GM19238 (cell line): ENCODE data around the gene CIDEA.
A peak's percentile ranks its signal among the peaks of the same experiment; 100 is the strongest.

Experiments used
- DNase-seq: peaks from one replicate; pipeline ENCODE4 v3.0.0; 2011; ENCODE audit warnings: low spot score; ENCODE audit not compliant: insufficient read length

Gene CIDEA

DNA sequence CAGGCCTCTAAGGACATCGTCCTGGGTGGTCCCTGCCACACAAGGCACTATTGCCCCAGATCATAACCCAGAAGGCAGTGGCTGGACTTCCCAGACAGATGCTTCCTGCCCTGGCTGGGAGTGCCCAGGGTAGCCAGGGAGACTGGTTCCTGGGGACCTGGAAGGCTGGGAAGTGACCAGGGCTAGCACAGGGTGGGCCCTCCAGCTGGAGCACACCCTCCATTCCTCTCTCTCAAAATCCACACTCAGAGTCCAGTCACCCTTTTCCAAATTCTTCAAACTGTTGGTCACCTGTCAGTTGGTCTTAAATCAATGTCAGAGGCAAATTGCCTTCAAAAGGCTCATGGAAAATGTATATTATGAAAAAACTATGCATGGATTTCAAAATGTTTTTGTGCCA lies 42.3 kb downstream of the CIDEA start:
- DNase-seq = no peak

DNA sequence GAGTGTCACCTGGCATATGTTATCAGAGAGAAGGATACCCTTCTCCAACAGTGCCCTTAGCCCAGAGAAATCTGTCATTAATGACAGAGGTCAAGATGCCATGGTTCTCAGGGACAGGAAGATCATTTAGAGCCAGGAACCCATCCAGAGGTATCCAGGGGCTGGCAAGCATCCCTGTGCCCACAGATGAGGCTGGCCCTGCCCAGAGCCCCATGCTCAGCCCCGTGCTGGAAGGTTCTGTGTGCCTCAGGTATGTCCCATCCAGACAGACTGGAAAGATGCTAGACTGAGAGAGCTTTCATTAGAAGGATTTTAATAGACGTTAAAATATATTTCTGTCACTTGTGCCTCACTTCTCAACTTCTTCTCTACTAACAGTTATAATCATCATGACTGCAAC lies 45.7 kb downstream of the CIDEA start:
- DNase-seq = no peak

DNA sequence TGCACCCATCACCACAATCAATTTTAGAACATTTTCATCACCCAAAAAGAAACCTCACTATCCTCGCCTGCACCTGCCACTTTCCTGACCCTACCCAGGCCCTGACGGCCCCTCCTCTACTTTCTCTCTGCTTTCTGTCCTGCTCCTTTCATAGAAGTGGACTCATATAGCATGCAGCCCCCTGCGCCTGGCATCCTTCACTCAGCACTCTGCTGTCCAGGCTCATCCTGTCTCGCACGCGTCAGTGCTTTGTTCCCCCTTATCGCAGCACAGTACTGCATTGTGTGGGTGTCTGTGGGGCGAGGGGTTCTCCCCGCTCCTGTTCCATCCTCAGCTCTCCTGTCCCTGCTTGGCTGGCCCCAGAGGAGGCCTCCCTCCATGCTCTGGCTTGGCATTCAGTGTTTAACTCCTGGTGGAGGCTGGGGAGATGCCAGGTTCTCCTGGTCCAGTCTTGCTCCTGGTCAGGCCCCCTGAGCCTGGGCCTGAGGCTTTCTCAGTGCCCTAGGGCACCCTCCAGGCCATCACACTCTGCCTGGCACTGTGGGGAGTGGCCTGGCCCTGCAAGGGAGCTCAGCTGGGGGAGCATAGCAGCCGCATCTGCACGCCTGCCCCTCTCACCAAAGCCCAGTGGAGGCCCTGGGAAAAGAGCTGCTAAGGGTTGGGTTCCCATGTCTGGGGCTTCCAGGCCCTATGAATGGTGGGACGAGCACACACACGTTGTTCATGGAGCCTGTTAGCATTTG lies 47.3 kb downstream of the CIDEA start:
- DNase-seq = no peak

DNA sequence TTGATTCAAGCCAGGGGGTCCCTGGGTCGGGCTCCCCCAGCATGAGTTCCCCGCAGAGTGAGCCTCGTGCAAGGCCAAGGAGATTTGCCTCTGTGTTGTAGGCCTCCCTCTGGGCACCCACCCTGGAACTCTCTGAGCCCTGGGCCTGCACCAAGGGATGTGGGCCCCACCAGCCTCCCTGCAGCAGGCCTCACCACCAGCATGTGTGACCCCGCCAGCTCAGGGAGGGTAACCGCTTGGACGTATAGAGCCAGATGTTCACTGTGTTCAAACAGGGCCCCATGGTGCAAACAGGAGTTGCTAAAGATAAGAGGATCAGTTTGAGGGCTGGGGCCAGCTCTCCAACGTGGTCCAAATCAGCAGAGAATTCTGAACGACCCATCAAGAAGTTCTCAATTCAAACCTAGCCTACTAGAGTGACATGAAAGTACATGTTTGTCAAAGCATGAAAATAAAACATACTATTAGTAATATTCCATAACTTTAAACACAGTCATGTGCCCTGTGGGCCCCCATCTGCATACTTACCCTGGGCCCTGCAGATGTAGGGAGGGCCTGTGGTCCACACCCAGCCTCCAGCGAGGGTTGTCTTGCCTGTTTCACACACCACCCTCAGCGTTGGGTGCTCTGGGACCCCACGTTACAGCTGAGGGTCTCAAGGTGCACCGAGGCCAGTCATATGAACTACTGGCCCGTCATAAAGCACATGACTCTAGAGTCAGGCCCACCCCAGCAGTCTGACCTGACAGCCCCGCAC lies 48.4 kb downstream of the CIDEA start:
- no peak for DNase-seq

DNA sequence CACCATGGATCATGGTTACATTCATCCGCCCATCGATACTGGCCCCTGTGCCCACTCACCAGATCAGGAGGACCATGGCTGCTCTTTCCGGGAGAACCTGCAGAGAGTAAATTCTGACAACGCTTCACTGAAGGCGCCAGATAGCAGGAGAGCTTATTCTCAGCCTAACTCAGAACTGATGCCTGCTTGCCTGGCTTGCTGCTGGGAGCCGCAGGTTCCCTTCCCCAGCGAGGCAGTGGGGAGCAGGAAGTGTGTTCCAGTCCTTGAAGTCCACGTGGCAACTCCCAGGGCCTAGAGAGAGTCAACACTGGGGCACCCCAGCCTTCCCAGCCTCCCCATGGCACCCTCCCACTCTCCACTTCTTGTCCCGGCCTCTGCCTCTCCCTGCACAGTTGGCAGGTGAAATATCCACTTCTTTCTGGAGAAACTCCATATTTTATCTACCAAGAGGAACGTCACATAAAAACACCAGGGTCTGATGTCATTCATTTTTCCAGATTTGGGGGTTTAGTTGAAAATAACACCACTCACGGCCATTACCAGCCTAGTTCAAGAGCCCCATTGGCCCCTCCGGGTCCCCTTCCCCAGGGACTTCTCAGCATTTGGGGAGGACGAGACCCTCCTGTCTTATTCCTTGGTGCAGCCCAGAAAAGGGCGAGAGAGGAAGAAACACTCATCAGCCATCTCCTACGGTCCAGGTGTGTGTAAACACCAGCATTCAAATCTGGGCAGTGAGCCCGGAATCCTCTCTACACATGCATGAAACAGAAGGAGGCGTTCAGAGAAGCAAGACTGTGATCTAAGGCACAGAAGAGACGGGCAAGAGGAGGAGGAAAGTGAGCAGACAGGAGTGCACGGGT lies 50.4 kb downstream of the CIDEA start:
- DNase-seq = no peak

DNA sequence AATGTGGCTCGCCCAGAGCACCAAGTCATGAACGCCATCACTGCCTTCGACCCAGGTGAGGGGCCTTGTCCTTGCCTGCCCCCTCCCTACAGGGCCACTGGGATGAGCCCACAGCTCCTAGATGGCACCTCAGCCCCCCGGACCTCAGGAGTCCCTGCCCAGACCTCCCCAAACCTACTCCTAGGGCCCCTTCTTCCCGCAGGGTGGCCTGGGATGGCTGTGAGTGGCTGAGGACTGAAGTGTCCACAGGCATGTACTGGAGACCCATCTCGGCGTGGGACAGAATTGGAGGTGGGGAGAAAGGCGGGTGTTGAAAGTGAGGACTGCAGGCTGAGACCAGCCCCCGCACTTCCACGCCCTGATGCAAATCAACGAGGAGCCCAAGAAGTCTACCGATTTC lies 51.0 kb downstream of the CIDEA start:
- DNase-seq = no peak

DNA sequence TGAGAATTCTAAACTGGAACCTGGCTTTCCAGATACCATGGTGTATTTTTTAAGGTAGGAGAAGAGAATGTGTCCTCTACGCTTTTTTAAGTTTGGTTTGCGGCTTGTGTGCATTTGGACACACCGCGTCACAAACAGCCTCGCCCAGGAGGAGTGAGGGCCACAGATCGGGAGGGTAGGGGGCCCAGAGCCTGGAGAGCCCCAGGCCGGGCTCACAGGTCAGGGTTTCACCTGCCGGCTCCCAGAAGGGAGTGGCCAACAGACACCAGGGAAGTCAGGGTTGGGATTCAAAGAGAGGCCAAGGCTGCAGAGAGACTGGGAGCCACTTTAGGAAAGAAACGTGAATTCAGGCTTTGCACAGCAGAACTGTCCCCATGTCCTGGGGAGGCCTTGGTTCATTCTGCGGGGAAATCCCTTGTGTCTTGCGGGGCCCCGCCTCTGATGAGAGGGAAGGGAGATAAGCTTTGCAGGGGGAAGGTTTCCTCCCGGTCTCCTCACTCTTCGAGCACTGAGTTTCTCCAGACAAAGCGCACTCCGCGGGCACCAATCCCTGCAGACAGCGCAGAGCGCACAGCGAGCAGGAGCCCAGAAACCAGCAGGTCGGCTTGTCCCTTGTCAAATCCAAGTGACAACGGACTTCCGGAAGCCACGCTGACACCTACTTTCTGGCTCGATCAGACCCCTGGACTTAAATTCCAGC lies 51.9 kb downstream of the CIDEA start:
- DNase-seq = no peak

DNA sequence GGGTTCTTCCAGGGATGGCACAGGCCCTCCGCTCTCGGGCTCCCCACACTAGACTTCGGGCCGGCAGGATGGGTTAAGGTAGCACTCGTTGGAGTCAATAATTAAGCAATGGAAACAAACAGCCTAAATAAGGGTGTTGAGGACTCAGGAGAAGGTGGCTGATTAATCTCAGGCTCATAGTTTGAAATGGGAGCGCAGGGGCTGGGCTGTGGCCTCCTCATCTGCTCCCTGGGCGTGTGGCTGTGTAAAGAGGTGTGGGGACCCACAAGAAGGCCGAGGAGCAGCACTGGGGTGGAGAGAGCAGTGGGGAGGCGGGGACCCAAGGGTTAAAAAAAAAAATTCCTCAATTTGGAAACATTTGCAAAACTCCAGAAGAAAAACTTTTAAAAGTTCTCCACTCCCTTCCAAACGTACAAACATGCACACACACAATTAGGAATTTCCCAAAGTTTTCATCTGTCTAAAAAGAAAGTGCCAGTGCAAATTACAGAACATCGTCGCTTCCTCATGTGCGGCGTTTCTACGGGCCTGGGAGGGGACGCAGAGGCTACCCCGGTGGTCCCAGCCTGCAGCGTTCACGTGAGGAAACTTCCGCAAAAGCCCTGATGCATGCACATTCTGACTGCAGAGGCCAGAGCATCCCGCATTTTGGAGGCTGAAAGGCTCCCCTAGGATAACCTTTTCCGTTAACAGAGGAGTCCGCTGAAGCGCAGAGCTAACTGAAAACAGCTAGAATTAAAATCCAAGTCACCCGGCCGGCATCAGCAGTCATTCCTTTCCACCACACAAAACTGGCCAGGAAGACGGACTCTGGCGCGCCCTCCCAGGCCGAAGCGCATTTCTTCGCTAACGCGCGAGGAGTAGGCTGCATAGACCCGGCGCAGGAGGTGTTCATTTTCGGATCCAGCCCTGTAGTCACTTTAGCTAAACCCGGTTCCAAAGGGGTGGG lies 52.9 kb downstream of the CIDEA start:
- no peak for DNase-seq

DNA sequence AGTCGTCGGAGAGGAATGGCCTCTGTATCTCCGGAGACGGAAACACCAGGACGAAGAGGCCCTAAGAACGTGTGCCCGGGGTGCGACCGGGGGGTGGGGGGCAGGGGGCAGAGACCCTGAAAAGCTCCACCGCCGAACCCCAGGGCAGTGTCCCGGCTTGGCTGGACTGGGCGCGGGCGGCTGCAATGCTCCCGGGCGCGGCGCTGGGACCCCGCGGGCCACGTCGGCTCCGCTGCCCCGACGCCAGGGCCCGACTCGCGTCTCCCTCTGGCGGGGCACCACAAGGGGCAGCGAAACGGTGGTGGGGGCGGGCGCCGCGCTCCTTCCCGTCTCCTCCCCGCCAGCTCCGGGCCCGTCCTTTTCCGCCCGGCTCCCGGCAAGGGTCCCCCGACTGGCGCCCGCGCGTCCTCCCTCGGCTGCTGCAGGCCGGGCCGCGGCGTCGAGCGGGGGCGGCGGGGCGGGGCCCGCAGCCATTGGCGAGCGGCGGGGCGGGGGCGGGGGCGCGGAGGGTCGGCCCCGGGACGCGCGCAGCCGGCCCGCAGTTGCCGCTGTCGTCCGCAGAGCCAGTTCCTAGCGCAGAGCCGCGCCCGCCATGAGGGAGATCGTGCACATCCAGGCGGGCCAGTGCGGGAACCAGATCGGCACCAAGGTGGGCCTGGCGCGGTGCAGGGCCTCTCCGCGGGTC lies 53.7 kb downstream of the CIDEA start, which contains the start of gene TUBB6:
Gene TUBB6, plus strand, starts transcription at position 541 of the 685 bp plus-strand sequence. Its CDS starts 52 bp downstream, at position 593.
- DNase-seq = peak; percentile 77

DNA sequence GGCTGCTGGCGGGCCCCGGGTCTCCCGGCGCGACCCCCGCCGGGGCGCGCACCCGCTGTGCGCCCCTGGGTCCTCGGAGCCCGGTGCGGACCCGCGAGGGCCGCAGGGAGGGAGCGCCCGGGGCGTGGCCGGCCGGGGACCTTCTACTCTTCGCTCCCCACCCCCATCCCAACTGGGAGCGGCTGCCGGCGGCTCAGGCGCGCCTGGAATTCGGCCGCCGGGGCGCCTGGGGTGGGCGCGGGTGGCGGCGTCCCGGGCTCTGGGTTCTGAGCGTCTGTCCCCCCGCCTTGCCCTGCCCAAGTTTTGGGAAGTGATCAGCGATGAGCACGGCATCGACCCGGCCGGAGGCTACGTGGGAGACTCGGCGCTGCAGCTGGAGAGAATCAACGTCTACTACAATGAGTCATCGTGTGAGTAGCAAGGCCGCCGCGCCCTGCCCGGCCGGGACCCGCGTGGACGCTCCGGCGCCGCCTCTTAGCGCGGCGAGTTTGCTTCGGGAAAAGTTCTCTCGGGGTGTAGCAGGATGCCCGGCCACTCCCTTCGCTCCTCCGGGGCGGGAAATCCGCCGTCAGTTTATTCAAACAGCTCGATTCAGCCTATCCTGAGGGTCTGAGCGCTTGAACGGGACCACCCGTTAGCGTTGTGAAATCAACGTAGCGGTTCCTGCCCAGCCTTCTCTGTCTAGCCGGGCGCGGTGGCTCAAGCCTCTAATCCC lies 54.4 kb downstream of the CIDEA start:
- peak; percentile 66 for DNase-seq

DNA sequence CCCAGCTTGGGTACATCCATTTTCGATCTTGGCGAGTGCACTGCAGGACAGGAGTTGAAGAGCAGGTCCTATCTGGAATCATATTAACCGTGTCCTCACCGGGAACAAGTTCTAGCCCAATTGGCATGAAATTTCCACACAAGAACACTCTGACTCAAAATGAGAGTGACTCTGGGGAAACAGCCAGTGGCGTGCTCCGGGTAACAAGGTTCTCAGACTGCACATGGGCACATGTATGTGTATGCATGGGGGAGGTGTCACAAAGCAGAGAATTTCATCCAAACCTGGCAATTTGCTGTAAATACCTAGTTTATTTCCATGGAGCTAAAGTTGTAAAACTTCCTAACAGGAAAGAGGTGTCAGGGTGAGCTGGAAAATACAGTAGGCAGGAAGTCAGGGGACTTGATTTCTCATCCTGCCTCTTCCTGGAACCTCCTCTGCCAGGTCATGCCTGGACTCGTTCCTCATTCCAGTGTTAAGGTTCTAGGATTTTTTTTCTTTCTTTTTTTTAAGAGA lies 55.6 kb downstream of the CIDEA start:
- DNase-seq = no peak

DNA sequence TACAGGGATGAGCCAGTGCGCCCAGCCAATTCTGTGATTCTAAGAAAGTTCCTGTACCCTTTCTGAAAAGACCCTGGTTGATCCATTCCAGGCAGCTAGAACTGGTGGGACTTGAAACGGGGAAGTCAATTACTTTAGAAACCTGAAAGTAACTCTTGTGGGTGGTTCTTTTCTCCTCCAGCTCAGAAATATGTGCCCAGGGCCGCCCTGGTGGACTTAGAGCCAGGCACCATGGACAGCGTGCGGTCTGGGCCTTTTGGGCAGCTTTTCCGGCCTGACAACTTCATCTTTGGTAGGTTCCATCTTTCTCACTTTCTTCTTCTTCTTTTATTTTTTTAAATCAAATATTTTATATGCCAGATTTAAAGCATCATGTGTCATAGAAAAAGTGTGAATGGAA lies 56.6 kb downstream of the CIDEA start:
- no peak for DNase-seq

DNA sequence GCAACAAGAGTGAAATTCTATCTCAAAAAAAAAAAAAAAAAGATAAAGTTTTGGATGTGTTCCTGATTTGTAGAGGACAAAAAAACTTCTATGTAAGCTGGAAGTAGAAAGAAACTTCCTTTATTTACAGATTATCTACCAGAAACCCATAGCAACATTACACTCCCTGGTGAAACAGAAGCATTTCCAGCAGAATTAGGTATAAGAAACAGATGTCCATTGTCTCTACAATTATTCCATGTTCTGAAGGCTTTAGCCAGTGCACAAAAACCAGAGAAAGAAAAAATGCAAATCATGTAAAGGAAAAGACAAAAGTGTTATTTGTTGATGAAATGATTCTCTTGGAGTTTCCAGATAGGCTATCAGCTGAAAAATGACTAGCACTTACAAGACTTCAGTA lies 58.8 kb downstream of the CIDEA start:
- DNase-seq = no peak

DNA sequence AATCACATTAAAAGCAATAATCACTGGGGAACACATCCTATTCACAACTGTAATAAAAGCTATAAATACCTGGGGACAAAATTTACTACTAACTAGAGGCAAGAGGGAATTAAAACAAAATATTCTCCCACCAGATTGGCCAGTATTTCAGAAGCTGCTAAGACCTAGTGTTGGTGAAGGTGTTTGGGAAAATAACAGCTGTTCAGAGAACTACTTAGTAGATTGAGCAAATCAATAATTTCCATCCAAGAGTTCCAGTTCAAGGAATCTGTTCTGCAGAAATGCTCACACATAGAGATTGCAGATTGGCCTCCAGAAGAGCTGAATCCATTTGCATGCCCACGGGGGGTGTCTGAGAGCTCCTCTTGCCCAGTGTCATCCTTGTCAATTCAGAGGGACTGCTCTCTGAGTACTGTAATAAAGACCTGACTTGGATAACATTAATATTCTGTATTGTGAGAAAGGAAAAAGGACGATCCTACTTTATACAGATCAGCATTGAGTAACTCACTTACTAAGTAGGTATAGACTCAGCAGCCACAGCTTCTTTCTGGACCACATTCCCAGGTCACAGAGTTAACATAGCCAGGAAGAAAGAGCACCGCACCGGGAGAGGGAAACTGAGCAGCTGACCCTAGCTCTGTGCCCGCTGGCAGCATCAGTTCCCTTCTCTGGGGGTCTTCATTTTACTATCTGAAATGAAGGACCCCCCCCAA lies 59.5 kb downstream of the CIDEA start:
- no peak for DNase-seq

DNA sequence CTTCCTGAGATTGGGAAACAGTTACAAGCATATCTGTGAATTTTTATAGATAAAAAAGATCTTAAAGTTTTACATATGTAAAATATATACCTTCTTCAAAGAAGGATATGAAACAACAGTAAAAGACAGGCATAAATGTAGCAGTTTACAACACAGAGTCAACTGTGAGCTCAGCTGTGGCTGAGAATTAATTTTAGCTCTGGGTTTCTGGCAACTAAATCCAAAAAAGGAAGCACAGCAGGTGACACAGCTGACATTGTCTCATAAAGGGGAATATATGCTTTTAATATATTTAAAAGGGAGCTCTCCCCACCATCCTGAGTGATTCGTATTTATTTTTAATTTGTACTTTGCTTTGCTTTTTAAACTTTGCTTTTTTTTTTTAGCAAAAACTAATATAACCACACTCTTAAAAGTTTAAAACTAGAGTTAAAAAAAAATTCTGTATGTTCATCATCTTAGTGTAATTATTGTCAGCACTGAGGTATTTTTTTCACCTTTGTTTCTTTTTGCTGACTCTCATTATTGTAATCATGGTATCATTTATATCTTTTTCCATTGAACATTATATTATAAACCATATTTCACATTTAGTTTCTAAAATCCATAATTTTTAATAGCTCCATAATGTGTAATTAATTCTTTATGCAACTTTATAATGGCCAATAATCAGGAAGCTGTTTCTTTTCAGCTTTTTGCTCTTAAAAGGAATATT lies 60.6 kb downstream of the CIDEA start:
- DNase-seq = no peak

DNA sequence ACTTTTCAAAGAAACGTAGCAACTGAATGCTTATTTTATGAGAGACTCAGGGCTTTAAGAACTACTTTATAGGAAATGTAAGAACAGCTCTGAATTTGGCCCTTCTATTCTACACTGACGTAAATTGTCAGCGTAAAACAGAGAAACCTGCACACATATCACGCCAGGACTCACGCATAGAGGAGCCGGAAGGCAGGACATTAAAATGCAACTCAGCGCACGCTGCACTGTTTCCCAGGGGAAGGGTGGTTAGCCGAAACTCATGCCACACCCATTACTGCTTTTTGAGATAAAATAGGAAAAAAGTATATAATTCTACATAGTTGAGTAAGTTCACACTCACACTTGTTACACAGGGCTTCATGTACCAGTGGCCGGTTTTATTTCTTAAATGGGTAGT lies 61.3 kb downstream of the CIDEA start:
- DNase-seq = no peak

DNA sequence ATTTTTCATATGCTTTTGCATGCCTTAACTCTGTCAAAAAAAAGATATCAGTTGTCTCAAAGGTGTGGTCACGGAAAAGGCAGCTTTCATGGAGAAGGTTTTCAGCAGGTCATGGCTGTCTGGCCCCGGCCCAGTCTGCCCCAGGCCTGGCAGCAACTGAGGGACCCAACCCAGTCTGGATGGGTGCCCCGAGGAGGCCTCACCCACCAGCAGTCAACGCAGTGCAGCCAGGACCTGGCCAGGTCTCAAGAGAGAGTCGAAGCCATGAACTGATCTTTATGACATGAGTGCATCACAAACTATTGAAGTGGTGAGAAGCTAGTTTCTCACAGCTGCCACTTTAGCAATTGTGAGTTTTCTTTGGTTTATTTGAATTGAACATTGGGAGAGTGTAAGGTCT lies 61.8 kb downstream of the CIDEA start:
- DNase-seq = no peak
